ENCODE measurements around the gene SLC25A31.

The SLC25A31 gene

DNA sequence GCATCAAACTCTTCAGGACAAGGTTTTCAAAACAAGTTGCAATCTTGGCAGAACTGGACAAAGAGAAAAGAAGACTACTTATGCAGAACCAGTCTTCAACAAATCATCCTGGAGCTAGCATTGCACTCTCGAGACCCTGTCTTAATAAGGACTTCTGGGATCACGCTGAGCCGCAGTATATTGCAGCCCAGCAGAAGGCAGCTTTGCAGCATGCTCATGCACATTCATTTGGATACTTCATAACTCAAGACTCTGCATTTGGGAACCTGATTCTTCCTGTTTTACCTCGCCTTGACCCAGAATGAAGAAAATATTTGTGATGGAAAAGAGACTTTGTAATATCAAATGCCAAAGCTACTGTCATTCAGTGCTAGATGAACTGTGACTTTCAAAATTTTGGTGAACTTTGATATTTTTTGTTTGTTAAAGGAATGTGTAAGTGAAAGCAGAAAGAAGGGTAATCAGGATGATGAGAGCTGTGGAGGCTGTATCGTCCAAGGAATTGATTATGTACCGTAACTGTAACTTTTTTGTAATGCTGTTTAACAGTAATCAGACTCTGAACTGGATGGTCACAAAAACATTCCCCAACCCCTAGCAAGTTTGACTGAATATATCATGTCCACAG, 79.1 kb downstream of the SLC25A31 start:
- no peak for TF ChIP-seq CTCF (IDR thresholded peaks at IDR 0.05; ENCODE audit: poor library complexity, severe bottlenecking)

DNA sequence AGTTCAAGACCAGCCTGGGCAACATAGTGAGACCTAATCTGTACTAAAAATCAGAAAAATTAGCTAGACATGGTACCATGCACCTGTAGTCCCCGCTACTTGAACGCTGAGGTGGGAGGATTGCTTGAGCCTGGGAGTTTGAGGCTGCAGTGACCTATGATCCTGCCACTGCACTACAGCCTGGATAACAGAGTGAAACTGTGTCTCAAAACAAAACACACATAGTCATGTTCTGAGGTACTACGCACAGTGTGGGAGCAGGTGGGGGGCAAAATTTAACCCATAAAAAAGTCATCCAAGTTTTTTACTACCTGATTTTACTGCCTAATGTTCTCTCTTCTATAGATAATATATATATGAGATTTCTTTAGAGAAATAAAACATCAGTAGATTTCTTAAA, 80.4 kb downstream of the SLC25A31 start:
- H3K9me3 ChIP-seq (ENCODE audit: severe bottlenecking) = no peaks in the 10 kb centered on the region
- no peak for DNase-seq (ENCODE audit: low spot score)
- peaks cover 42% of the 10 kb centered on the region for H3K36me3 ChIP-seq (ENCODE audit: low read depth)
- no peak for TF ChIP-seq CTCF (IDR thresholded peaks at IDR 0.05; ENCODE audit: poor library complexity, severe bottlenecking)
- no peak overlapping the region for H3K27ac ChIP-seq (ENCODE audit: poor library complexity, severe bottlenecking)
- H3K27me3 ChIP-seq (ENCODE audit: insufficient read depth, poor library complexity, severe bottlenecking) = no peaks in the 10 kb centered on the region
- H3K4me3 ChIP-seq (ENCODE audit: severe bottlenecking) = no peak overlapping the region
- no peak for ATAC-seq (ENCODE audit: low read depth)
- H3K4me1 ChIP-seq (ENCODE audit: insufficient read depth, poor library complexity, severe bottlenecking) = no peaks in the 10 kb centered on the region

More for the DNA sequence above, 79.1 kb downstream of the SLC25A31 start:
- no peak for ATAC-seq (ENCODE audit: low read depth)
- Histone ChIP-seq H3K9me3 (ENCODE audit: severe bottlenecking) (no peaks in the 10 kb centered on the region), H3K27ac (ENCODE audit: poor library complexity, severe bottlenecking) (no peak overlapping the region), H3K36me3 (ENCODE audit: low read depth) (peaks cover 54% of the 10 kb centered on the region), H3K4me3 (ENCODE audit: severe bottlenecking) (no peak overlapping the region), H3K27me3 (ENCODE audit: insufficient read depth, poor library complexity, severe bottlenecking) (no peaks in the 10 kb centered on the region), H3K4me1 (ENCODE audit: insufficient read depth, poor library complexity, severe bottlenecking) (no peaks in the 10 kb centered on the region)
- DNase-seq (ENCODE audit: low spot score) = no peak

GRCh38 chr4:127822430-127822829, 92.2 kb downstream of the SLC25A31 start:
- peaks cover 3% of the 10 kb centered on the region for H3K4me1 ChIP-seq (ENCODE audit: insufficient read depth, poor library complexity, severe bottlenecking)
- H3K9me3 ChIP-seq (ENCODE audit: severe bottlenecking) = no peaks in the 10 kb centered on the region
- H3K36me3 ChIP-seq (ENCODE audit: low read depth) = peaks cover 53% of the 10 kb centered on the region
- no peak for ATAC-seq (ENCODE audit: low read depth)
- no peak overlapping the region for H3K4me3 ChIP-seq (ENCODE audit: severe bottlenecking)
- H3K27me3 ChIP-seq (ENCODE audit: insufficient read depth, poor library complexity, severe bottlenecking) = no peaks in the 10 kb centered on the region
- TF ChIP-seq CTCF (IDR thresholded peaks at IDR 0.05; ENCODE audit: poor library complexity, severe bottlenecking) = no peak
- no peak overlapping the region for H3K27ac ChIP-seq (ENCODE audit: poor library complexity, severe bottlenecking)
- DNase-seq (ENCODE audit: low spot score) = no peak
